ENCODE measurements around the gene PTPRD. TPM values are rescaled to one million over a fixed set of nuclear protein-coding genes. Genes with fewer than 3 reads are reported as not detected.
"Not testable (repeated sequence)": the region's sequence is repeated elsewhere in the genome, so short reads cannot be mapped to it uniquely, and the experiment has no call there.

The PTPRD gene
- polyA plus RNA-seq, 1 experiment = 0.39 TPM

GRCh38 chr9:8946461-8946860 is 1666.3 kb downstream of the PTPRD start:
- no peak for DNase-seq (ENCODE audit: low read depth)
- H3K4me3 ChIP-seq (ENCODE audit: low read depth, low read length) = no peak overlapping the region
- no peaks in the 10 kb centered on the region for H3K36me3 ChIP-seq (ENCODE audit: control insufficient read depth, insufficient read depth, low read length)
- ChIA-PET CTCF (no interaction called here), POLR2A (no interaction called here)
- TF ChIP-seq, protein P1, sequence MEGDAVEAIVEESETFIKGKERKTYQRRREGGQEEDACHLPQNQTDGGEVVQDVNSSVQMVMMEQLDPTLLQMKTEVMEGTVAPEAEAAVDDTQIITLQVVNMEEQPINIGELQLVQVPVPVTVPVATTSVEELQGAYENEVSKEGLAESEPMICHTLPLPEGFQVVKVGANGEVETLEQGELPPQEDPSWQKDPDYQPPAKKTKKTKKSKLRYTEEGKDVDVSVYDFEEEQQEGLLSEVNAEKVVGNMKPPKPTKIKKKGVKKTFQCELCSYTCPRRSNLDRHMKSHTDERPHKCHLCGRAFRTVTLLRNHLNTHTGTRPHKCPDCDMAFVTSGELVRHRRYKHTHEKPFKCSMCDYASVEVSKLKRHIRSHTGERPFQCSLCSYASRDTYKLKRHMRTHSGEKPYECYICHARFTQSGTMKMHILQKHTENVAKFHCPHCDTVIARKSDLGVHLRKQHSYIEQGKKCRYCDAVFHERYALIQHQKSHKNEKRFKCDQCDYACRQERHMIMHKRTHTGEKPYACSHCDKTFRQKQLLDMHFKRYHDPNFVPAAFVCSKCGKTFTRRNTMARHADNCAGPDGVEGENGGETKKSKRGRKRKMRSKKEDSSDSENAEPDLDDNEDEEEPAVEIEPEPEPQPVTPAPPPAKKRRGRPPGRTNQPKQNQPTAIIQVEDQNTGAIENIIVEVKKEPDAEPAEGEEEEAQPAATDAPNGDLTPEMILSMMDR (IDR thresholded peaks at IDR 0.05; ENCODE audit: insufficient read depth, low read depth, low read length) = no peak
- no peaks in the 10 kb centered on the region for H3K27me3 ChIP-seq (ENCODE audit: control insufficient read depth, insufficient read depth, low read length)

DNA sequence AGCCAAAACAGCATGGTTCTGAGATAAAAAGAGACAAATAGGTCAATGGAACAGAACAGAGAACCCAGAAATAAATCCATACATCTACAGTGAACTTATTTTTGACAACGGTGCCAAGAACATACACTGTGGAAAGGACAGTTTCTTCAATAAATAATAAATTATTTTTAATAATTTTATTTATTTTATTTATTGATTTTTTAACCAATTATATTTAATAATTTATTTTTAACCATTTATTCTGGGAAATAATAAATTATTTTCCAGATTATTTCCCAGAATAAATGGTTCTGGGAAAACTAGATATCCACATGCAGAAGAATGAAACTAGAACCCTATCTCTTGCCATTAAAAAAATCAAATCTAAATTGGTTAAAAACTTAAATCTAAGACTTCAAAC is 1669.4 kb downstream of the PTPRD start:
- Histone ChIP-seq H3K4me3 (ENCODE audit: low read depth, low read length) (no peak overlapping the region), H3K36me3 (ENCODE audit: control insufficient read depth, insufficient read depth, low read length) (no peaks in the 10 kb centered on the region), H3K27me3 (ENCODE audit: control insufficient read depth, insufficient read depth, low read length) (no peaks in the 10 kb centered on the region)
- no peak for DNase-seq (ENCODE audit: low read depth)
- TF ChIP-seq, protein P1 (IDR thresholded peaks at IDR 0.05; ENCODE audit: insufficient read depth, low read depth, low read length) = no peak
- CTCF ChIA-PET = no interaction called here
- POLR2A ChIA-PET = no interaction called here

GRCh38 chr9:8940650-8941049 is 1672.2 kb downstream of the PTPRD start:
- ChIA-PET CTCF (no interaction called here), POLR2A (no interaction called here)
- H3K36me3 ChIP-seq (ENCODE audit: control insufficient read depth, insufficient read depth, low read length) = no peaks in the 10 kb centered on the region
- no peak overlapping the region for H3K4me3 ChIP-seq (ENCODE audit: low read depth, low read length)
- no peaks in the 10 kb centered on the region for H3K27me3 ChIP-seq (ENCODE audit: control insufficient read depth, insufficient read depth, low read length)
- DNase-seq (ENCODE audit: low read depth) = no peak
- TF ChIP-seq, protein P1 (IDR thresholded peaks at IDR 0.05; ENCODE audit: insufficient read depth, low read depth, low read length) = no peak

GRCh38 chr9:8926461-8926860 is 1686.3 kb downstream of the PTPRD start:
- TF ChIP-seq, protein P1 (IDR thresholded peaks at IDR 0.05; ENCODE audit: insufficient read depth, low read depth, low read length) = no peak
- DNase-seq (ENCODE audit: low read depth) = no peak
- ChIA-PET CTCF (no interaction called here), POLR2A (no interaction called here)
- Histone ChIP-seq H3K4me3 (ENCODE audit: low read depth, low read length) (no peak overlapping the region), H3K36me3 (ENCODE audit: control insufficient read depth, insufficient read depth, low read length) (no peaks in the 10 kb centered on the region), H3K27me3 (ENCODE audit: control insufficient read depth, insufficient read depth, low read length) (no peaks in the 10 kb centered on the region)

GRCh38 chr9:8924562-8924961 is 1688.2 kb downstream of the PTPRD start:
- ChIA-PET CTCF (no interaction called here), POLR2A (no interaction called here)
- Histone ChIP-seq H3K27me3 (ENCODE audit: control insufficient read depth, insufficient read depth, low read length) (no peaks in the 10 kb centered on the region), H3K36me3 (ENCODE audit: control insufficient read depth, insufficient read depth, low read length) (no peaks in the 10 kb centered on the region), H3K4me3 (ENCODE audit: low read depth, low read length) (no peak overlapping the region)
- DNase-seq (ENCODE audit: low read depth) = no peak
- TF ChIP-seq, protein P1 (IDR thresholded peaks at IDR 0.05; ENCODE audit: insufficient read depth, low read depth, low read length) = no peak

- H3K27me3 ChIP-seq (ENCODE audit: control insufficient read depth, insufficient read depth, low read length); H3K4me3 ChIP-seq (ENCODE audit: low read depth, low read length); DNase-seq (ENCODE audit: low read depth); H3K36me3 ChIP-seq (ENCODE audit: control insufficient read depth, insufficient read depth, low read length); POLR2A ChIA-PET: not testable (repeated sequence)
- CTCF ChIA-PET = interaction anchor here (0.7 kb wide), 1 partner anchor 1030 kb away, joined by 4 read pairs; no protein-coding TSS in a partner anchor
Observed at GRCh38 chr9:8920478-8921183, 1692.2 kb downstream of the PTPRD start.
